Measurements from ENCODE around the gene ST7L.
A peak's percentile ranks its signal among the peaks of the same experiment; 100 is the strongest.

The ST7L gene

DNA sequence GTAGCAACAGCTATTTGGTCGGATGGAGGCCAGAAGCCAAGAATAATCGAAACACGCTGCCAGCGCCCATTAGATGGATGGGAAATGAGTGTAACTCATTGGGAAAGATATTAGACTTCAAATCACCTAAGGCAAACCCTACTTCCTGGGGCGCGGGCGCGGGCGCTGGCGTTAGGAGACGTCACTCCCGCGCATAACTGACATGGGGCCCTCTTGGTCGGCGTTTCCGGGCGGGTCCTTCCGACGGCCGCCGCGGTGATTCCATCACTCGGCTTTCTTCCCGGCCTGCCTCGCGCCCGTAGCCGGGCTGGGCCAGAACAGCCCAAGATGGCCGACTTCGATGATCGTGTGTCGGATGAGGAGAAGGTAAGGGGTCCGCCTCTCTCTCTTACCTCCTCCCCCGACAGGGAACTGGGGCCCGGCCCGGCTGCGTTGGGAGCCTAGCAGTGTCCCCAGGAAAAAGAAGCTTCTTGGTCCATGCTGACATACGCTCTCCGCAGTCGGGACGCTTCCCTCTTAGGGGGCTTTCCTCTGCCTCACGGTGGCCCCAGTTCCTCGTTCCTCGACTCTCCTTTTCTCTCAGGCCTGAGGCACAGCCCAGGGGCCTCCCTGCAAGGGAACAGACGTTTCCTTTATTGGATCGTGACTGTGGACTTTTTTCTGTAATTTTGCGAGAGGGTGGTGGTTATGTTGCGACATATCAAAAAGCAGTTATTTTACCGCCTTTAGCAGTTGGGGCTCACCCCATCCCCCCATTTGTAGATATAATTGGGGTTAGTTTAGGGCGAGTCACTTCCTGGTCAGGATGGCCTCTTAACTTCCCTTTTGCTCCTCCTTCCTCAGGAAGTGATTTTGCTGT is 806 bp upstream of the ST7L start, which contains the start of gene CAPZA1:
TSS of gene CAPZA1 (plus strand) at position 315 of the 859 bp plus-strand sequence. CDS start at position 328, 13 bp downstream.
- intact Hi-C loops (cut with DNase I) = loop anchor here (5.0 to 10.0 kb wide), 3 partner anchors 53 to 225 kb away; partner anchors contain the start of genes CTTNBP2NL, MOV10 and WNT2B
- DNase-seq = peak; percentile 84 to 97 (median 92)

DNA sequence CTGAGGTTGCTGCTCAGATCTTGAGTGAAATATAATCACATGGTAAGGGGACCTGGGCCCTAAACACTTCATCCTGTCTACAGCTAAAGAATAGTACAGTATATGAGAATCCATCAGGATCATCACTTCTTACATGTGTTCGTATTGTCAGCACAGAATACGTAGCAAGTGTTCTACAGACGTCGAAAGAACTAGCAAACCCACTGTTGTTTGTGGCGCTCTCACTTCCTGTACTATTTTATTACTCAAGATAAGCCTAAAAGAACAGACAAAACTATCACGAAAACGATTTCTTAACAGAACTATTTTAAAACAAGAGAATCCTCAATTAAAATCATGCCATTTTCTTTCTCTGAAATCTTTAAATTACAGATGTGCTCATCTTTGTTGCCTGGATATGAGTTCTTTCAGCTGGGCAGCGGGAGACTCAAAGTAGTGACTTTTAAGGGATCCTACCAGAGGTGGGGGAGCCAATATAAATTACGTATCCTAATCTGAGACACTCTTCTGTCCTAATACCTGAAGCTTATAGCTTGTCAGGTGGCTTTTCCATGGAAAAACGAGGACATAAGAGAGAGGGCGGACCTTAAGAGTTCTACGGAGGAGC is 724 bp downstream of the ST7L start:
- intact Hi-C loops (cut with DNase I) = loop anchor here (10.0 kb wide), 2 partner anchors 113 to 223 kb away; partner anchors contain the start of genes CTTNBP2NL and WNT2B
- no peak for DNase-seq

DNA sequence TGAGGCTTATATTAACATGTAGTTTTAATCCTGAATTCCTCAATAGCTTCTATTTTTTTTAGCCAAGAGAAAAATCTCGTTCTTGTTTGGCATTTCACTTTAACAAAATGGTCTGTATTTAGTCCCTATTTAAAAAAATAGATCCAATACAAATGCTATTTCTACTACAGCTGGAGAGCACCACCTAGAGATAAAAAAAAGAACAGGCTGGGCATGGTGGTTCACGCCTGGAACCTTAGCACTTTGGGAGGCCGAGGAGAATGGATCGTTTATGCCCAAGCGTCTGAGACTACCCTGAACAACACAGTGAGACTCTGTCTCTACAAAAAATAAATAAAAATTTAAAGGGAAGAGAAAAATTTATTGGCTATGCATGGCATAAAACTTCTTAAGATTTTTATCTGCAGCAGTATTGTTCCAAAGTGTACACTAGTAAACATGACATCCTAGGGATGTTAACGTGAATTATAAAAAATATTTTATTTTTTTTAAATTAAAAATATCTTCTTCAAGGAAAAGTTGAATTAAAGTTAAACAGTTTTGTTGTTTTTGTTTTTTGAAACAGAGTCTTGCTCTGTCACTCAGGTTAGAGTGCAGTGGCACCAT is 4.4 kb downstream of the ST7L start:
- intact Hi-C loops (cut with DNase I) = loop anchor here (10.0 kb wide), 2 partner anchors 110 to 220 kb away; partner anchors contain the start of genes CTTNBP2NL and WNT2B
- DNase-seq = peak in 2 of 42 donors; percentile 11 to 14

DNA sequence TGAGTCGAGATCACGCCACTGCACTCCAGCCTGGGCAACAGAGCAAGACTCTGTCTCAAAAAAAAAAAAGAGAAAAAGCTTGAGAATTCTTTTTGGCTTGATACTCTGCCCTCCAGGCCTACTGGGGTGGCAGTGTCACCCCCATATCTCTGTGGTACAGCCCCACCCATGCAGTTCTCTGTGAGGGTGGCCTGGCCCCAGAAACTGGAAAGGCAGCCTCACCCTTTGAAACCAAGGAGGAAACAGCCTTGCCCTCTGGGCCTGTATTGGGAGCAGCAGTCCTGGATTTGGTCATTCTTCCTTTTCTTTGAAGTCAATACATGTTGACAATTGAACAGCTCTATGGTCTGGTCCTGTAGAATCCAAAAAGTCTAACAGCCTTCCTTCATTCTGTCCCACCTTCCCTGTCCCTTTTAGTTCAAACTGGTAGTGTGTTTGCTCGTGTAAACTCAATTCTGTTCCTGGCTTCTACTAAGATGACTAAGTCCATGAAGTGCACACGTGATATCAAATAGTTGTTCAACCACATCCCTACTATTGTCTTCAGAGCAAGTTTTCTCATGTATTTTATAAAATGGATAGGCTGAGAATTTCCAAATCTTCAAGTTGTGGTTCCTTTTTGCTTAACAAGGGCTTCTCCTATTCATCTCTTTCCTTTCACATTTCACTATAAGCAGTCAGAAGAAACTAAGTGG is 13.2 kb downstream of the ST7L start:
- intact Hi-C loops (cut with DNase I) = no loop called here
- DNase-seq = no peak

DNA sequence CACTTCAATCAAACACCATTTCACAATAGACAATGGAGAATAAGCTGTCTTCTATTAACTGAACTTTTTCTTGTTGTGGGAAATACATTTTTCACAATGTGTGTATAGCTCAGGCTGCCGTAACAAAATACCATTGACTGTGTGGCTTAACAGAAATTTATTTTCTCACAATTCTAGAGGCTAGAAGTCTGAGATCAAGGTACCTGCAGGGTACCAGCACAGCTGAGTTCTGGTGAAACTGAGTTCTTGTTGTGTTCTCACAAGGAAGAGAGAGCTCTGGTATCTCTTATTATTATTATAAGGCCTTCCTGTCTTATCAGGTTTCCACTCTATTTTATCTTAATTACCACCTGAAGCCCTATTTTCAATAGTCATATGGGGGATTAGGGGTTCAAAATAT is 15.4 kb downstream of the ST7L start:
- no peak for DNase-seq
- intact Hi-C loops (cut with DNase I) = no loop called here

DNA sequence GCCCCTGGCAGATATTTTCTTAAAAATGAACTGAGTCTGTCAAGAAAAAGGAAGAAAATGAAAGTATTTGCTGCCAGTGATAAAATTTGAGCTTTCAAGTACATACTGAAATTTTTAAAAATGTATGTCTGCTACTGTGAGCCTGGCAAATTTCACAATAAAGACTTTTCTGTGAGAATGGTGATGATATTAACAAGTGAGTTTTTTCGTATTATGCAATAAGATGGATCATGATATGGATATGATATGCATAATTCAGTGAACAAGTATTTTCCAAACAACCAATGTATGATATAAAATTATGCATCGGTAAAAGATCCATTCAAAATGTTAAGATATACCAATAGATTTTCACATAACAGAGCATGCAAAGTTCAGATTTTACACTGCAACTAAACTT is 15.9 kb downstream of the ST7L start:
- intact Hi-C loops (cut with DNase I) = no loop called here
- DNase-seq = no peak

DNA sequence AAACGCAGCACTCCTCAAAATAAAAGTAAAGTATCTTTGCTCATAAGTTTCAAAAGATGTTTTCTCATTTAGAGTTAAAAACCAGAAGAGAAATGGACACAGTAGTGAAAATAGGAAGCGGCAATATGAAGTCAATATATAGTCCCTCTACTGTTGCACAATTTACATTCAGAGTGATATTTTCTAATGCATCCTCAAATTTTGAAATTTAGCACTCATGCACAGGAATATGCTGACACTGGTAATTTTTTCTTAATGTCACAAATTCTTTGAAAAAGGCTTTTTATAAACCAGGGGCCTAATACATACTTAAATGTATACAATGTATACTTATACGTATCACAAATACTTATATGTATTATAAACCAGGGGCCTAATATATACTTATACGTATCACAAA is 19.5 kb downstream of the ST7L start:
- intact Hi-C loops (cut with DNase I) = no loop called here

DNA sequence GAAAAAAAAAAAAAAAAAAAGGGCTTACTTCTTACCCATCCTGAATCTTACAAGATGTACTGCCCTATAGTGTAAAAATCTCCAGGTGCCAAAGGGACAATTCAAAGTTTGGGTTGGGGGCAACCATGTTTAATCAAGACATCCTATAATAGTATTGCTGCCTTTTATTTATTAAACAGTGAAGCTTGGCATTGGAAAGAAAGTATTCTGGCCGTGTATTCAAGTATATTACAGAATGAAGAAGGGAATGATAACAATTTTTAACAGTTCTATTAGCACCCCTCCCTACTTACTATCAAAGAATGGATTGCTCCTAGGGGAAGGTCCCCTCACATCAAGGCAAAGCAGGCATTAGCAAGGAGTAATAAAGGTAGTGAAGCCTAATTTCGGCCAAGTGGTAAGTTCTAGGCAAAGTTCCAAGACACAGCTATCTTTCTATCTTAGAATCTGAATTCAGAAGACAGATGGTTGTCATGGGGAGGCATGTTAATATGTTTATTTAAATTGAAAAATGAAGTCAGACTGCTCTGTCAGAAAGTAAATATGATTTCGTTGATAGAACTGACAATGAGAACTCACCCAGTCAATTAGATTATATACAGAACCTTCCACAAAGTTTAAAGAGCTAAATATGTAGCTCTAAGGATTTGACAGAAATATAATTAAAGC is 24.6 kb downstream of the ST7L start:
- DNase-seq = no peak
- intact Hi-C loops (cut with DNase I) = no loop called here

More for the DNA sequence above, 19.5 kb downstream of the ST7L start:
- no peak for DNase-seq

DNA sequence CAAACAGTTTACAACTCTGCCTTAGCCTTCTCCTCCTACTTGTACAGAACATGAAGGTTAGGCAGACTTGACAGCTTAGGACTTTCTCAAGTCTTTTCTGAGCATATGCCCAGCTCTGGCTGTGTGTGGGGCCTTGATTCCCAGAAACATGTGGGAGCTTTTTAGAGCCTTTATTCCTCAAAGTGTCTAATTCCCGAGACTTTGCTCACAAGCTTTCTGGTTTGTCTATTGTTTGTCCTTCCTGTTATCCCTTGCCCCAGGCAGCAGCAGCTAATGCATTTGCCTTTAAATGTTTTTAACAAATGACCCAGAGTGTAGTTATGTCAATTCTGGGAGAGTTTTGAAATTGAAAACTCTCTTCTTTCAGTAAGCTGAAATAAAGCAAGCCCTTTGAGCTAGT is 29.2 kb downstream of the ST7L start:
- intact Hi-C loops (cut with DNase I) = no loop called here
- no peak for DNase-seq

DNA sequence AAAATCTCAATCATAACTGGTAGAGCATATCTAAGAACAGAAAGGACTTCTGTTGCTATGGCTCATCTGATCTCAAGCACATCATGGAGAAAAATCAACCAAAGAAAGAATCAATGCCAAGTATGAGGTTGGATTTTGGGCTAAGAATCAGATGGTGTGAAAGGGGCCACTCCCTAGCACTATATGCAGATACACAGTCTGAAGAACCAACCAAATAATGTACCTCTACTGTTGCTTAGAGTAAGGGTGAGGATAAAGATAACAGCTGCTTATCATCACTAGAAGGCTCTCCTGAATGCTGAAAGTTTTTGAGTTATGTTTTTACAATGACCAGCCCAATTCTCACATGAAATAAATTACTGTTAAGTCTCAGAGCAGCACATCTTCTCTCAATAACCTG is 35.6 kb downstream of the ST7L start:
- intact Hi-C loops (cut with DNase I) = no loop called here

DNA sequence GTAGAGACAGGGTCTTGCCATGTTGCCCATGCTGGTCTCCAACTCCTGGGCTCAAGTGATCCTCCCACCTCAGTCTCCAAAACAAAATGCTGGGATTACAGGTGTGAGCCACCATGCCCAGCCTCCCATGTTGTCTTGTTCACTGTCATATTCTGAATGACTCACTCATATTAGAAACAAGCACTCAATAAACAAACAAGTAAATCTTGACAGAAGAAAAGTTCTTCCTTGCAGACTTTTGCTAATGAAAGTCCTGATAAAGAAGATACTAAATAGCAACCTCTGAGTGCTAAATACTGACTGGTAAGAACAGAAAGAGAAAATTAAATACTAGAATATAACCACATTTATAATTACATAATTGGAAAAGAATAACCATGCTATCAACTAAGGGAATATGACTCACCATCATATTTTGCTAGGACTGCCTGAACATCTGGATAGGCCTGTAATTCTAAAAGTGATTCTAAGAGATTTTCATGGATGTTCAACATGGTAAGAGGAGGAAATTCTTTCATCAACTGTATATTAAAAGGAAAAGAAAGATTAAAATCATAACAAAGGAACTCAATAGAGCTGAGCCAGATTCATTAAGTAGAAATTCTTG is 37.3 kb downstream of the ST7L start:
- DNase-seq = no peak
- intact Hi-C loops (cut with DNase I) = no loop called here

More for the DNA sequence above, 35.6 kb downstream of the ST7L start:
- DNase-seq = no peak

DNA sequence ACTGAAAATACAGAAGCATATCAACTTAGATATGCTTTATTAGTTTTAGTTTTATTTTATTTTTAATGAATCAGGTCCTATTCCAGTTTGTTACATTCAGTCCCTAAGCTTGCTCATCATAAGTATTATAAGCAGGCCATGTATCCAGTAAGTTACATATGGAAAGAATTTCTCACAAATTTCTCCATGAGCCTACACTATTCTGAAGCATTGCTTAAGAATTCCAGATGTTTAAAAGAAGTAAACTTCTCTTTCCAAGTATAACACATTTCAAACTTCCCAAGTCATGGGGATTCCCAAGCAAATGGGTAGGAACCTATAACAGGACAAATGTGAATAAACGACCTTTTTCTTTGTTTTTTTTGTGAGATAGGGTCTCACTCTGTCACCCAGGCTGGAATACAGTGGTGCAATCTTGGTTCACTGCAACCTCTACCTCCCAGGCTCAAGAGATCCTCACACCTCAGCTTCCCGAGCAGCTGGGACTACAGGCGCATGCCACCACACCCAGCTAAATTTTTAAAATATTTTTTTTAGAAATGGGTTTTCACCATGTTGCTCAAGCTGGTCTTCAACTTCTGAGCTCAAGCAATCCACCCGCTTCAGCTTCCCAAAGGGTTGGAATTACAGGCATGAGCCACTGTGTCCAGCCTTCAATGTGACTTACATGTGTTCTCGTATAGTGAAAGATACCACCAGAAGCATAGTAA is 39.0 kb downstream of the ST7L start:
- no peak for DNase-seq
- intact Hi-C loops (cut with DNase I) = no loop called here

DNA sequence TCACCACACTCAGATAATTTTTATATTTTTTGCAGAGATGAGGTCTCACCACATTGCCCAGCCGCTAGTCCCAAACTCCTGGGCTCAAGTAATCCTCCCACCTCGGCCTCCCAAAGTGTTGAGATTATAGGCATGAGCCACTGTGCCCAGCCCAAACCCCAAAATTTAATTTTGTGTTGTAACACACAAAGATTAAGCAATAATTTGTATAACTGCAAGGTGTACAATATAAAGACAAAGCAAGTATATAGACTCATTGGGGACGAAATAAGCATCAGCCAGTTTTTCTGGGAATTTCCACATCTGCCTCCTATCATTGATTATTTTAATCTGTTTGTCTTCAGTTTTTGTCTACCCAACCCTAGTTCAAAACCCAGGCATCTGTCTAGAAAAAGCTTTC is 42.7 kb downstream of the ST7L start:
- no peak for DNase-seq
- intact Hi-C loops (cut with DNase I) = no loop called here

DNA sequence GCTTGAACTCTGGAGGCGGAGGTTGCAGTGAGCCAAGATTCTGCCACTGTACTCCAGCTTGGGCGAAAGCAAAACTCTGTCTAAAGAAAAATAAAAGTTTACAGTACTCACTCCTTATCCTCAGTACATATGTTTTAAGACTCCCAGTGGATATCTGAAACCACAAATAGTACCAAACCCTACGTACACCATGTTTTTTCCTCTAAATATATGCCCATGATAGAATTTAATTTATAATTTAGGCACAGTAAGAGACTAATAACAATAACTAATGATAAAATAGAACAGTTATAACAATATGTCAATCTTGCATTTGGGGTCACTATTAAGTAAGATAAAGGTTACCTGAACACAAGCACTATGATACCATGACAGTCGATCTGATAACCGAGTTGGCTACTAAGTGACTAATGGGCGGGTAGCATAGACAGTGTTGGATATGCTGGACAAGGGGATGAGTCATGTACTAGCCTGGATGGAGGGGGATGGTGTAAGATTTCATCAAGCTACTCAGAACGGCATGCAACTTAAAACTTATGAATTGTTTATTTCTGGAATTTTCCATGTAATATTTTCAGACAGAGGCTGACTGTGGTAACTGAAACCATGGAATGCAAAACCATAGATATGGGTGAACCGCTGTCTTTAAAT is 43.7 kb downstream of the ST7L start:
- no peak for DNase-seq
- intact Hi-C loops (cut with DNase I) = no loop called here

DNA sequence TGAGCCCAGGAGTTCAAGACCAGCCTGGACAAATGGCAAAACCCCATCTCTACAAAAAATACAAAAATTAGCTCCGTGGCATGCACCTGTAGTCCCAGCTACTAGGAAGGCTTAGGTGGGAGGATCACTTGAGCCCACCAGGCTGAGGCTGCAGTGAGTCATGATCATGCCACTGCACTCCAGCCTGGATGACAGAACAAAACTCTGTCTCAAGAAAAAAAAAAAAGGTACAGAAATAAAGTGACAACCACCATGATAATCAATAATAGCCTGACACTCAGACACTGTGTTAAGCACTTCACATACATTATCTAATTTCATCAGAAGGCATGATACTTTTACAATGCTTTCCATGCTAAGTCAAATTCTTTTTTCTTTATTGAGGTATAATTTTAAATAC is 53.1 kb downstream of the ST7L start:
- intact Hi-C loops (cut with DNase I) = no loop called here
- DNase-seq = peak in 2 of 42 donors; percentile 11 to 23

DNA sequence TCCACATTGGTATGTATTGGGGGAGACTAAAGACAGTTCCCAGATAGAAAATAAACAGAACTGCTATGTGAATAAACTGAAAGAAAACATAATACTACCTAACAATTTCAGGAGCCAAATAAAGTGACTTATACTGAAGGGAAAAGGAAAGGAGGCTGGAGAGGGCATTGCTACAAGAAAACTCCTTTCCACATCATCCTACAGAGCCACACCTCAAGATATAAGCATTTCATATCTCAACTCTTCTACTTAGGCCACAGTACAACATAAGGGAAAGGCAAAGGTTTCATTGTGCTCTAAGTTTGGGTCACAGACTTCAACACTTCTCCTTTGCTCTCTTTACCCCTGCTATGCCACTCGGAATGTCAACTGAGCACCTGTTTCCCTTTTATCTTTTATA is 54.9 kb downstream of the ST7L start:
- DNase-seq = no peak
- intact Hi-C loops (cut with DNase I) = no loop called here

DNA sequence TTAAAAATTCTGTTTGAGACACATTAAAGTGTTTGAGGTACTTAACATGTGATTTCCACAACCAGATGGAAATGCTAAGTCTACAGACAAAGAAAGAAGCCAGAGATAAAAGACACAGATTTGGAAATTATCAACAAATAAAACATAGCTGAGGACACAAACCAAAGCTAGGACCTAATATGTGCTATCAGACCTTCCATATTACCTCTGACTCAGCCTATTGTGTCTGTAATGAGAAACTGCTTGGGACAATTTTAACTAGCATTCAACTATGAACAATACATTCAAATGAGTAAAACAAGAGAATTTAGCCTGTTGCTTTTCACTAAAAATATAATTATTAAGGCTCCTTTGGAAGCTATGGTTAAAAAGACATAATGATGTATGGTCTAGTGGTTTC is 55.6 kb downstream of the ST7L start:
- intact Hi-C loops (cut with DNase I) = no loop called here
- DNase-seq = no peak
